Peyer's patch (tissue), 4 donors: ENCODE results near the gene ABHD1.

ENCODE experiments used
- POLR2A ChIP-seq, 2 donors: fragments of 450-650 bp; IDR thresholded peaks; one replicate each; pipeline ENCODE4 v1.5.1; 2017; ENCODE audit warnings: antibody characterized with exemption in 2 of 2, mild to moderate bottlenecking in 2 of 2, moderate library complexity in 2 of 2
- TF ChIP-seq, protein P1 (sequence below), 6 experiments: fragments of 450-650 bp in 4 of 6; fragments of 200-600 bp in 2 of 6; sonication (generic) in 1 of 6; IDR thresholded peaks; one replicate each; pipeline ENCODE4 v1.5.1; 2017 to 2019; ENCODE audit warnings: antibody characterized with exemption in 6 of 6, mild to moderate bottlenecking in 3 of 6, moderate library complexity in 1 of 6

DNA sequence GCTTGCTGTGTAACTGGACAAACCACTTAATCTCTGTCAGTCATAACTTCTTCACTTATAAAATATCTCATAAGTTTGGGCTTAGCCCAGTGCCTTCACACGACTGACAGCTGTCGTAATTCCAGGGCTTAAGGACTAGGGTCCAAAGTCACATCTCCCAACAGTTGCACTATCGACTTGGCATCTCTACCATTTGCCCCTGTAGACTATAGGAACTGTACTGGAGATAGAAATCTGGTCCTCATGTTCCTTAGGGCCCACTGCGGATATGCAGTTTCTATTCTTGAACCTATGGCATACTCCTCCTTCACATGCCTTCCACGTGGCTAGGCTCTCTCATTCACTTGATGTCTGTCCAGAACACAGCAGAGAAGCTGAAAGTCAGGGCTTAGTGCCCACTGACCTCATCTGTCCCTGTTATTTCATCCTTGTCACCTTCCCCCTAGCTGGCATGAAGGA is 2.7 kb downstream of the ABHD1 start:
- TF ChIP-seq, protein P1, sequence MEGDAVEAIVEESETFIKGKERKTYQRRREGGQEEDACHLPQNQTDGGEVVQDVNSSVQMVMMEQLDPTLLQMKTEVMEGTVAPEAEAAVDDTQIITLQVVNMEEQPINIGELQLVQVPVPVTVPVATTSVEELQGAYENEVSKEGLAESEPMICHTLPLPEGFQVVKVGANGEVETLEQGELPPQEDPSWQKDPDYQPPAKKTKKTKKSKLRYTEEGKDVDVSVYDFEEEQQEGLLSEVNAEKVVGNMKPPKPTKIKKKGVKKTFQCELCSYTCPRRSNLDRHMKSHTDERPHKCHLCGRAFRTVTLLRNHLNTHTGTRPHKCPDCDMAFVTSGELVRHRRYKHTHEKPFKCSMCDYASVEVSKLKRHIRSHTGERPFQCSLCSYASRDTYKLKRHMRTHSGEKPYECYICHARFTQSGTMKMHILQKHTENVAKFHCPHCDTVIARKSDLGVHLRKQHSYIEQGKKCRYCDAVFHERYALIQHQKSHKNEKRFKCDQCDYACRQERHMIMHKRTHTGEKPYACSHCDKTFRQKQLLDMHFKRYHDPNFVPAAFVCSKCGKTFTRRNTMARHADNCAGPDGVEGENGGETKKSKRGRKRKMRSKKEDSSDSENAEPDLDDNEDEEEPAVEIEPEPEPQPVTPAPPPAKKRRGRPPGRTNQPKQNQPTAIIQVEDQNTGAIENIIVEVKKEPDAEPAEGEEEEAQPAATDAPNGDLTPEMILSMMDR (IDR thresholded peaks at IDR 0.05), result no peak
- TF ChIP-seq POLR2A (IDR thresholded peaks at IDR 0.05), result no peak
